NB4 (cell line): ENCODE results near the gene TCF4.

Experiments used
- CTCF ChIP-seq: IDR thresholded peaks from one replicate; pipeline ENCODE4 v1.5.1; 2012; ENCODE audit warnings: low read depth, low read length
- MAX ChIP-seq: IDR thresholded peaks from 2 replicates; pipeline ENCODE4 v1.6.1; 2011; ENCODE audit warnings: low read depth, low read length
- POLR2A ChIP-seq: IDR thresholded peaks from 2 replicates; pipeline ENCODE4 v1.6.1; 2011; ENCODE audit warnings: mild to moderate bottlenecking; ENCODE audit not compliant: insufficient read length; ENCODE audit errors: extremely low read depth

- no peak for TF ChIP-seq CTCF
- no peak for TF ChIP-seq MAX
- TF ChIP-seq POLR2A, result no peak
Measured at GRCh38 chr18:55221622-55222021, 366.4 kb downstream of the TCF4 start.
